ENCODE measurements around the gene LBH. TPM values are rescaled to one million over a fixed set of nuclear protein-coding genes. Genes with fewer than 3 reads are reported as not detected.

Gene LBH
- total and polyA plus RNA-seq, 11 donors = 54.2 to 226 (median 166) TPM

DNA sequence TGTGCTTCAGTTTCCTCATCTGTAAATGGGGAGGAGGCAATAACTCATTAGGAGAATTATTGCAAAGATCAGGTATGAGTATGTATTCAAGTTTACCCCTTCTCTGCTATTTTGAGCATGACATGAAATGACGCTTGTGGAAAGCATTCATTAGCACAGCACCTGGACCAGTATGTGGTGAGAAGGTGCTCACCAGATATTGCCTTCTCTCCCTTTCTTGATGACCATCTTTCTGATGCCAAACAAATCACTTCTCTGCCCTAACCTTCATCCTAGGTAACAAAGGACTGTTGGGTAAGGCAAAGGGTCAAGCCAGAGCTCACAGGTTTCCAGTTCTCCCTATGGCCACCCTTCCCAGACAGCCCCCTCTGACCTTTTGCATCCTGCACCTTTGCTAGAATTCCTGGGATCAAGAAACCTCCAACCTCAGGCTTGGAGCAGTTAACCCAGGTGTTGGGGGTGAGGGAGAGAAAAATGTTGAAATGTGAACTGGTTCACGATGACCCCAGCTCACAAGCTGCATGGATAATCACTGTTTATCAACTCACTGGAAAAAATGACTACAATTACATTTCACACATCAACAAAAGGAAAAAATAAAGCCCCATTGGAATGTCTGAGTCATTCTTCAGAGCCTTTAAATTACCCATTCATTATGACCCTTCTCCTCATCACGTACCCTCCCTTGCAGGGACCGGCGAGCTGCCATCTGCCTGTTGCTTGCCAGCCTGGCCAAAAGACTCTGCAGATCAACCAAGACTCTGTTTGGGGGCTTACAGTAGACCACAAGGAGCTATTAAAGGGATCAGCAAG, 41.6 kb downstream of the LBH start:
- H3K36me3 ChIP-seq = no peaks in the 10 kb centered on the region
- H3K4me1 ChIP-seq = peaks cover 0 to 38% (median 11%) of the 10 kb centered on the region in 12 donors
- DNase-seq (no peak), ATAC-seq (no peak)
- H3K27me3 ChIP-seq = no peaks in the 10 kb centered on the region
- 74 to 92% (median 83%) methylated on average over 5 of the region's 5 CpGs for WGBS, 4 donors
- intact Hi-C loops (cut with DNase I) = no loop called here
- no peak overlapping the region for H3K4me3 ChIP-seq
- TF ChIP-seq, protein P1, sequence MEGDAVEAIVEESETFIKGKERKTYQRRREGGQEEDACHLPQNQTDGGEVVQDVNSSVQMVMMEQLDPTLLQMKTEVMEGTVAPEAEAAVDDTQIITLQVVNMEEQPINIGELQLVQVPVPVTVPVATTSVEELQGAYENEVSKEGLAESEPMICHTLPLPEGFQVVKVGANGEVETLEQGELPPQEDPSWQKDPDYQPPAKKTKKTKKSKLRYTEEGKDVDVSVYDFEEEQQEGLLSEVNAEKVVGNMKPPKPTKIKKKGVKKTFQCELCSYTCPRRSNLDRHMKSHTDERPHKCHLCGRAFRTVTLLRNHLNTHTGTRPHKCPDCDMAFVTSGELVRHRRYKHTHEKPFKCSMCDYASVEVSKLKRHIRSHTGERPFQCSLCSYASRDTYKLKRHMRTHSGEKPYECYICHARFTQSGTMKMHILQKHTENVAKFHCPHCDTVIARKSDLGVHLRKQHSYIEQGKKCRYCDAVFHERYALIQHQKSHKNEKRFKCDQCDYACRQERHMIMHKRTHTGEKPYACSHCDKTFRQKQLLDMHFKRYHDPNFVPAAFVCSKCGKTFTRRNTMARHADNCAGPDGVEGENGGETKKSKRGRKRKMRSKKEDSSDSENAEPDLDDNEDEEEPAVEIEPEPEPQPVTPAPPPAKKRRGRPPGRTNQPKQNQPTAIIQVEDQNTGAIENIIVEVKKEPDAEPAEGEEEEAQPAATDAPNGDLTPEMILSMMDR (IDR thresholded peaks at IDR 0.05) = no peak
- no peak for TF ChIP-seq POLR2A (IDR thresholded peaks at IDR 0.05)
- H3K27ac ChIP-seq = peak overlapping the region in 1 of 12 donors; percentile 29
- H3K9me3 ChIP-seq = no peaks in the 10 kb centered on the region

DNA sequence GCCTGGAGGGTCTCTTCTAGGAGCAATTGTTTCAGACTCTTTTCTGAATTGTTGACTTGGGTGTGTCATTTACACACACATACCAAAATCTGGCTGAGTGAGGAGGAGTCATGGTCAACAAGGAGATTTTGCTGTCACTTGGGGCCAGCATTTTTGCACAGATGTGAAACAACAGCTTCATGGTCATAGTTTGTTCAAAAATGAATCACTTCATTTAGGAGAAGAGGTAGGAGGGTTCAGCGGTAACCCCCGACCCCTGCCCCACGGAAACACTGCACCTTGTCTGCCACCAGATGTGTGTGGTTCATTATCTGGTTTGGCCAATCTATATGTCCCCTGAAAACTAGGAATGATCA, 42.2 kb downstream of the LBH start:
- intact Hi-C loops (cut with DNase I) = no loop called here
- TF ChIP-seq POLR2A (IDR thresholded peaks at IDR 0.05) = no peak
- TF ChIP-seq, protein P1 (IDR thresholded peaks at IDR 0.05) = no peak
- Histone ChIP-seq H3K27ac (no peak overlapping the region), H3K4me3 (no peak overlapping the region), H3K27me3 (no peaks in the 10 kb centered on the region), H3K9me3 (no peaks in the 10 kb centered on the region), H3K36me3 (no peaks in the 10 kb centered on the region), H3K4me1 (peaks cover 0 to 33% (median 11%) of the 10 kb centered on the region in 12 donors)
- DNase-seq (no peak), ATAC-seq (no peak)
- 92 to 100% (median 97%) methylated on average over 3 of the region's 3 CpGs for WGBS, 4 donors

DNA sequence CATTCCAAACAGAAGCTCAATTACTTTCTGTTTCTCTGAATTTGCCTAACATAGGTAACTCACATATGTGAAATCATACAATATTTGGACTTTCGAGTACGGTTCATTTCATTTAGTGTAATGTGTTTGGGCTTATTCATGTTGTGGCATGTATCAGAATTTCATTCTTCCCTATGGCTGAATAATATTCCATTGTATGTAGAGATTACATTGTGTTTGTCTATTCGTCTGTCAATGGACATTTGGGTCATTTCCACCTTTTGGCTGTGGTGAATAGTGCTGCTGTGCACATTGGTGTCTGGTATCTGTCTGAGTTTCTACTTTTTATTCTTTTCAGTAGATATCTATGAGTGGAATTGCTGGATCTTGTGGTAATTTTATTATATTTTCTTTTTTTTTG, 43.9 kb downstream of the LBH start:
- WGBS, 4 donors = 92 to 95% (median 94%) methylated on average over 3 of the region's 3 CpGs
- Histone ChIP-seq H3K36me3 (no peaks in the 10 kb centered on the region), H3K27ac (peak overlapping the region in 3 of 12 donors; percentile 30 to 72 (median 60)), H3K4me3 (no peak overlapping the region), H3K27me3 (no peaks in the 10 kb centered on the region), H3K9me3 (no peaks in the 10 kb centered on the region), H3K4me1 (peaks cover 0 to 27% (median 9%) of the 10 kb centered on the region in 12 donors)
- TF ChIP-seq POLR2A (IDR thresholded peaks at IDR 0.05) = no peak
- TF ChIP-seq, protein P1 (IDR thresholded peaks at IDR 0.05) = no peak
- DNase-seq (no peak), ATAC-seq (no peak)
- intact Hi-C loops (cut with DNase I) = no loop called here

DNA sequence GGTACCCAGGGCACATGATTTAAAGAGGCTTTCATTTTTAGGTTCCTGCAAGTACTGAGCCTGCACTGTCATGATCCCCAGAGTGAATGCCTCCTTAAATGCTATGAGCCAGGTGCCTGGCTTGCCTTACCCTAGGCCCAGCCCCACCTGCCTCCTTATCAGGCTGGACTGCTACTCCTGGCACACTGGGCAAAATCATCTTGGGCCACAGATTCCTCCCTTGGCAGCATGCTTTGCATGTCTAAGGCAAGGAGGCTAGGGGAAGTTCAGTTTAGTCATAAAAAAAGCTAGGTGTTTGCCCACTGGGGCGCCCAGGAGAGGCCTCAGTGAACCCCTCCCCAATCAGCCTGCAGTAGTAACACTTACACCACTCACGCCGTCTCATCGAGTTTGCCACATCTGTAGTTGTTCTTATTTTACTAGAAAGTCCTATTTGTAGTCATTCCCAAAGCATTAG, 45.1 kb downstream of the LBH start:
- ATAC-seq (no peak), DNase-seq (no peak)
- H3K27ac ChIP-seq = no peak overlapping the region
- intact Hi-C loops (cut with DNase I) = no loop called here
- H3K36me3 ChIP-seq = no peaks in the 10 kb centered on the region
- H3K9me3 ChIP-seq = no peaks in the 10 kb centered on the region
- TF ChIP-seq, protein P1 (IDR thresholded peaks at IDR 0.05) = no peak
- no peak for TF ChIP-seq POLR2A (IDR thresholded peaks at IDR 0.05)
- H3K27me3 ChIP-seq = no peaks in the 10 kb centered on the region
- peaks cover 0 to 25% (median 5%) of the 10 kb centered on the region in 12 donors for H3K4me1 ChIP-seq
- WGBS, 4 donors = 78 to 87% (median 85%) methylated on average over 4 of the region's 4 CpGs
- H3K4me3 ChIP-seq = no peak overlapping the region
